Prostate gland (tissue), 2 donors: ENCODE measurements around the gene FGF22. TPM values are rescaled to one million over a fixed set of nuclear protein-coding genes. Genes with fewer than 3 reads are reported as not detected.

Source experiments
- DNase-seq: peaks from one replicate; pipeline ENCODE4 v3.0.0-alpha.2; 2019; ENCODE audit warnings: low spot score
- H3K27ac ChIP-seq, 2 donors: fragments of 200-600 bp; sonication (generic); 2 replicates each; pipeline ENCODE4 v1.5.1; 2017 to 2019
- H3K27me3 ChIP-seq: fragments of 200-600 bp; sonication (generic); replicated peaks from 2 replicates; pipeline ENCODE4 v1.5.1; 2019; ENCODE audit not compliant: insufficient read depth
- H3K36me3 ChIP-seq, 2 donors: fragments of 200-600 bp; sonication (generic); 1 replicate in 1 of 2; 2 replicates in 1 of 2; pipeline versions ENCODE4 v1.5.1 to v1.8.1; 2017 to 2019
- H3K4me1 ChIP-seq: fragments of 200-600 bp; sonication (generic); replicated peaks from 2 replicates; pipeline ENCODE4 v1.5.1; 2019
- H3K4me3 ChIP-seq, 2 donors: fragments of 200-600 bp; sonication (generic); 2 replicates each; pipeline ENCODE4 v1.5.1; 2017 to 2019
- H3K9me3 ChIP-seq: fragments of 200-600 bp; sonication (generic); 2 replicates; pipeline ENCODE4 v1.5.1; 2017
- CTCF ChIP-seq, 4 experiments: fragments of 200-600 bp in 2 of 4; fragments of 450-650 bp in 2 of 4; sonication (generic) in 2 of 4; IDR thresholded peaks; 1 replicate in 3 of 4; 2 replicates in 1 of 4; pipeline ENCODE4 v1.5.1; 2016 to 2019; ENCODE audit warnings: antibody characterized with exemption in 4 of 4, mild to moderate bottlenecking in 2 of 4, moderate library complexity in 2 of 4
- POLR2A ChIP-seq: fragments of 450-650 bp; IDR thresholded peaks from one replicate; pipeline ENCODE4 v1.6.1; 2016; ENCODE audit warnings: antibody characterized with exemption, mild to moderate bottlenecking
- POLR2AphosphoS5 ChIP-seq: sonication (generic); formaldehyde crosslinking; IDR thresholded peaks from one replicate; pipeline ENCODE4 v1.6.1; 2017; ENCODE audit warnings: antibody characterized with exemption
- WGBS: methylation state at CpG from one replicate; pipeline ENCODE4 v1.1.5; 2018; 5-methylcytosine and 5-hydroxymethylcytosine counted together
- intact Hi-C: fragments of 100-400 bp; cut with DNase I; formaldehyde crosslinking; loops from one replicate; pipeline ENCODE4 v1.14.2; 2022
- total RNA-seq, 2 donors: library from RNA; depleted of rRNA; stranded (reverse); fragments of >200 nt; gene quantifications; one replicate each; pipeline ENCODE4 v1.1.0, GENCODE V29; 2016

Gene FGF22
- total RNA-seq, 2 donors from 2014 or later = 4.4 TPM; not detected in 1

- 77% methylated on average over 61 of the region's 70 CpGs for WGBS
- no peak for DNase-seq
- Histone ChIP-seq H3K27ac (no peak overlapping the region), H3K36me3 (no peaks in the 10 kb centered on the region), H3K4me1 (no peaks in the 10 kb centered on the region), H3K9me3 (no peaks in the 10 kb centered on the region), H3K4me3 (no peak overlapping the region), H3K27me3 (no peaks in the 10 kb centered on the region)
- intact Hi-C loops = no loop called here
- TF ChIP-seq CTCF (IDR thresholded peaks at IDR 0.05) (no peak), POLR2AphosphoS5 (no peak), POLR2A (no peak)
Observed at GRCh38 chr19:642767-643727, 3.4 kb downstream of the FGF22 start.

GRCh38 chr19:643736-644135 is 4.1 kb downstream of the FGF22 start:
- Histone ChIP-seq H3K9me3 (no peaks in the 10 kb centered on the region), H3K4me1 (no peaks in the 10 kb centered on the region)
- 87% methylated on average over 24 of the region's 24 CpGs for WGBS

GRCh38 chr19:644363-644762 is 4.7 kb downstream of the FGF22 start:
- Histone ChIP-seq H3K27ac (no peak overlapping the region), H3K4me3 (no peak overlapping the region), H3K4me1 (no peaks in the 10 kb centered on the region), H3K36me3 (no peaks in the 10 kb centered on the region), H3K27me3 (no peaks in the 10 kb centered on the region), H3K9me3 (no peaks in the 10 kb centered on the region)
- no peak for TF ChIP-seq POLR2A
- no peak for TF ChIP-seq CTCF (IDR thresholded peaks at IDR 0.05)
- TF ChIP-seq POLR2AphosphoS5 = no peak
- intact Hi-C loops = no loop called here
- 78% methylated on average over 28 of the region's 28 CpGs for WGBS
- DNase-seq = no peak

More at GRCh38 chr19:643736-644135, 4.1 kb downstream of the FGF22 start:
- Histone ChIP-seq H3K27ac (no peak overlapping the region), H3K36me3 (no peaks in the 10 kb centered on the region), H3K27me3 (no peaks in the 10 kb centered on the region), H3K4me3 (no peak overlapping the region)
- TF ChIP-seq POLR2A (no peak), POLR2AphosphoS5 (no peak), CTCF (IDR thresholded peaks at IDR 0.05) (no peak)
- intact Hi-C loops = no loop called here
- no peak for DNase-seq

GRCh38 chr19:644789-645188 is 5.1 kb downstream of the FGF22 start:
- TF ChIP-seq CTCF (IDR thresholded peaks at IDR 0.05) (no peak), POLR2AphosphoS5 (no peak), POLR2A (no peak)
- no peaks in the 10 kb centered on the region for H3K36me3 ChIP-seq
- no peak for DNase-seq
- no peaks in the 10 kb centered on the region for H3K4me1 ChIP-seq
- no peaks in the 10 kb centered on the region for H3K9me3 ChIP-seq
- WGBS = 86% methylated on average over 13 of the region's 14 CpGs
- H3K27ac ChIP-seq = no peak overlapping the region
- H3K4me3 ChIP-seq = no peak overlapping the region
- intact Hi-C loops = no loop called here
- H3K27me3 ChIP-seq = no peaks in the 10 kb centered on the region
